Stimulated activated CD4-positive, alpha-beta T cell treated with anti-CD3 and anti-CD28 coated beads, TNF-alpha, amount 100 ng/mL, for 24 hours (primary cell): ENCODE results near the gene CDKN1A.

Experiments
- DNase-seq, 3 experiments: peaks; one replicate each; pipeline ENCODE4 v3.0.0-alpha.2; 2020; ENCODE audit warnings: low read depth in 3 of 3

CDKN1A gene

GRCh38 chr6:36655085-36655724, 23.3 kb upstream of the CDKN1A start:
- DNase-seq: no peak

DNA sequence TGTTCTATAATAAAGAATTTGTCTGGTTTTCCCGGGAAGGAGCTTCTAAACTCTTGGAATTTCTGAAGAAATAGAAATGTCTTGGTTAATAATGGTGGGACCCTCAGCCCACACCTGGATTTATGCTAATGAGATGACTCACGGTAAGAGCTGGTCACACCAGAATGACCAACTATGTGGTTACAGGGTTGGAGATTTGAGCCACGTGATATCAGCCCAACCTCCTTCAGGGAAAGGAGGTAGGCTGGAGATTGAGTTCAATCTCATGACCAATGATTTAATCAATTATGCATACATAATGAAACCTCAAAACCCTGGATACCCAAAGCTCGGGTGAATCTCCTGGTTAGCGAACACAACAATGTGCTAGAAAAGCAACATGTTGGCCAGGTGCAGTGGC, 22.1 kb upstream of the CDKN1A start:
- DNase-seq: no peak

DNA sequence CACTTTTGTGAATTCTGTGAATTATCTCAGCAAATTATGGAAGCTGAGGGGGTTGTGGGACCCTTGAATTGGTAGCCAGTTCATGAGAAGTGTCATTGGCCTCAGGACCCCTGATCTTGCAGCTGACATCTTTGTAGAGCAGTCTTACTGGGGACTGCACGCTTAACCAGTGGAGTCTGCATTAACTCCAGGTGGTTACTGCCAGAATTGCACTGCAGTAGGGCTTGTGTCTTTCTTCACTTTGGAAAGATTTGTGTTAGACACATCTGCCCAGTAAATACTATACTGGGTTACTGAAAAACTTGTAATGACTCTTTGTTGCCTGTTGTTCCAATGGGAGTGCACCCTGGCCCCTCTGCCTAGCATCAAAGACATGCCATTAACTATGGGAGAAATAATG, 21.2 kb upstream of the CDKN1A start:
- no peak for DNase-seq

GRCh38 chr6:36657942-36658544, 20.5 kb upstream of the CDKN1A start:
- no peak for DNase-seq

DNA sequence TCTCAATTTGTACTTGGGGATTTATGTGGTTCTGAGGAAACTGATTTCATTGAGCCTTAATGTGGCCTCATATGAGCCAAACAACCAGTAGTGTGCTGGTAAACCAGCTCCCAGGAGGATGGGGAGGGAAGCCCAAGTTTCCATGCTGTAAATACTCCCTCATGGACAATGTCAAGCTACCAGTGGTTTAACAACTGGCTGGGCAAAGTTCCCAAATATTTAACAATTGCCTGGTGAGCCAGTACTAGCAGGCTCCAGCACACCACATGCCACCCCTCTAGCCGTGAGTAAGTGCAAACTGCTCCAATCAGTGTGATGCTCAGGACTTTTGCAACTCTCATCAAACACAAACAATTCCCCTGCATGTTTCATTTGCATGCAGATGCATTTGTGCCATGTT, 19.2 kb upstream of the CDKN1A start:
- no peak for DNase-seq

DNA sequence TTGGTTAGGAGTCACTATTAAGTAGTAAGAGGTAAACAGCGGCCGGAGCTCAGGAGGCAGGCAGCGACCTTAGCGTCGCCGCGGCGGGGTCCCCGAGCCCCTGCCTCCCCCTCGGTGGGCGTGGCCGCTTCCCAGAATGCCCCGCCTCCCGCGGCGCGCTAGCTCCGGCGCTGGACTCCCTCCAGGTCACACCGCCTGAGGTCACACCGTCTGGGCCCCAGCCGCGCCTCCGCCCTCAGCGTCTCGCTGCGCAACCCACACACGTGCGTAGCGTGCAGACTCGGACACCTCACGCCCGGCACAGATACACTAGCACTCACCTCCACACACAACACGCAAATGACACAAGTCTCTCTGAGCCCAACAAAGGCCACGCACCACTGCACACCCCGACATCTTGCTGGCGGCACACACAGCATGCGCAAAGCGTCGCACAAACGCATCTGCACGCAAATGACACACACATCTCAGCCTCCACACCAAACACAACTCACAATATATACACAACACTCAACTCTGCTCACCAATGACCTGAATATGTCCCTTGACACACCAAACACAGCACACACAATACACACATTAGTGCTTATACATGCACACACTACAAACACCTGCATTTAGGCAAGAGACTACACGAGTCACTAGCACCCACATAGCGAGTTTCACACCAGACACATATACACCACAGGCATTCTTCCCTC, 17.6 kb upstream of the CDKN1A start:
- no peak for DNase-seq

DNA sequence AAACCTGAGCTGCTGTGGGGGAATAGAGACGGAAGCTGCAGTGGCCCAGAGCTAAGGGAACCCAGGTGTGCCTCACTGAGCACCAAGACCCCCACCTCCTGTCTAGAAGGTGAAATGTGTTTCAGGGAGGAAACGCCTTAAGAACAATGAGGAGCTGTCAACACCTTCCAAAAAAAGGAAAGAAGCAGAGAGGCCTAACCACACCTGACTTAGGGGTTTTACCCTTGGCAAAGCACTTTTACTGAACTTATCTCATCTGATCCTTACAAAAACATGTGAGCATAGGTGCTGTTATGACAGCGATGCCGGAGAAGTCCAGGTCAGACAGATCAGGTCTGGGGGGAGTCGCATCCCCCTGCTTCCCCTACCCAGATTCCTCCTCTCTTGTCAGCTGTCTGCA, 16.1 kb upstream of the CDKN1A start:
- DNase-seq: no peak

DNA sequence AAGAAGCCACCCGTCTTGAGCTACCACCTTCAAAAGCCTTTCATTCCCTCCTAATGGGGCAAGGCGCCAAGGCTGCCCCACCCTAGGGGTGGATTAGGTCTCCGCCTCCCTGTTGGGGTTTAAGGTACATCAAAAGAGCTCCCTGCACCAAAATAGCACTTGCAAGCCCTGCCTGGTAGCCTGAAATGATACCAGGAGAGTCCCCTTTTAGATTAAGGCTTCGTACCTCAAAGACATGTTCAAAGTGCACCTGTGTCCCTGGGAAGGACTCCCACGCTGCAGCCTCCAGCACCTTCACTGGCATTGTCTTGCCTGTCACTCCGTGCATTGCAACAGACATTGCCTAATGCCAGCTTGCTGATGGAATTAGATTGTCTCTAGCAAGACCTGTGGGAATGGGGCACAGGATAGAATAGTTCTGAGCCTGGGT, 15.7 kb upstream of the CDKN1A start:
- DNase-seq: no peak

DNA sequence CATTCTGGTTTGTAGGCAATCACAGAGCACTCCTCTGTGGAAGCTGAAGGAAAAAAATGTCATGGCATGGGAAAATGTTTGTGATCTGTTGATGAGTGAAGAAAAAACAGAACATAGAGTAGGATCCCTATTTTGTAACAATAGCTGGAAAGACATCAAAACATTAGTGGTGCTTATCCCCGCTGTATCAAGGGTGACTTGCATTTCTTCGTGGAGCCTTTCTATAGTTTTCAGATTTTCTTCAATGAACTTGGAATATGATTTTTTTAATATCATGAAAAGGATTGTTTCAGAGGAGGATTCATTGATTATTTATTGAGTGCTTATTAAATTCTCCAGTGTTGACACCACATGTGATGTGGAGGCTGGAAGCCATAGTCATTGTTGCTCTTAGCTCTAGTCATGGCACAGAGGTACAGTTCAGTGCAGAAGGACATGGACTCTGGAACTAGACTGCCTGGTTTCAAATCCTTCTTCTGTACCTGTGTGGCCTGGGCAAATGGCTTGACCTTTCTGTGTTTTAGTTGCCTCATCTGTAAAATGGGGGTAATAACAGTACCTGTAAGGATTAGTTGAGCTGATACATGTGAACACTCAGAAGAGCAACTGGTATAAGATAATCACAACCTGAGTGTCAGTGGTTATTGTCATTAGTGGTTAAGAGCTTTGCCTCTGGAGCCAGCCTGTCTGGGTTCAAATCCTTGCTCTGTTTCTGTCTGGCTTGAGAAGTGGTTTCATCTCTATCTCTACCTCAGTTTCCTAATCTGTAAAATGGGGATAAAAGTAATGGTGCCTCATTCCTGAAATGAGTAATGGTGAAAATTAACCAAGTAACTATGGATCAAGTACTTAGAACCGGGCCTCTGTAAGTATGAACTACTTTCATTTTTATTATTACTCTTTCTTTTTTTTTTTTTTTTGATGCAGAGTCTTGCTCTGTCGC, 14.7 kb upstream of the CDKN1A start:
- no peak for DNase-seq

GRCh38 chr6:36665180-36665579, 13.3 kb upstream of the CDKN1A start:
- no peak for DNase-seq

DNA sequence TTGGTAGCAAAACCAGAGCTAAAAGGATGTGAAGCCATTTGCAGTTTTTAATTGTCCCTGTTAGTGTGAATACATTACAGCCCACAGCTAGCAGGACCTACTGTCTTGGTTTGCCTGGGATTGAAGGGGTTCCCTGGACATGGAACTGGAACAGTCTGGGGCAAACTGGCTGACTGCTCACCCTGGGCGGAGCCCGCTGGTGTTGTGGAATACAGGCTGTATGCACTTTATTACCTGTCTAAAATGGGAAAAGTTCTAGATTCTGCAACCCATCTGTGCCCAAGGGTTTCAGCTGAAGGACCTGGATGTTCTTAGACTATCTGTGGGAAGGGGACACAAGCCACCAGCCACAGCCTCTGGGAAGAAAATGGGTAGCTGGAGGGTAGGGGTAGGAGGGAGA, 12.2 kb upstream of the CDKN1A start:
- DNase-seq: no peak

DNA sequence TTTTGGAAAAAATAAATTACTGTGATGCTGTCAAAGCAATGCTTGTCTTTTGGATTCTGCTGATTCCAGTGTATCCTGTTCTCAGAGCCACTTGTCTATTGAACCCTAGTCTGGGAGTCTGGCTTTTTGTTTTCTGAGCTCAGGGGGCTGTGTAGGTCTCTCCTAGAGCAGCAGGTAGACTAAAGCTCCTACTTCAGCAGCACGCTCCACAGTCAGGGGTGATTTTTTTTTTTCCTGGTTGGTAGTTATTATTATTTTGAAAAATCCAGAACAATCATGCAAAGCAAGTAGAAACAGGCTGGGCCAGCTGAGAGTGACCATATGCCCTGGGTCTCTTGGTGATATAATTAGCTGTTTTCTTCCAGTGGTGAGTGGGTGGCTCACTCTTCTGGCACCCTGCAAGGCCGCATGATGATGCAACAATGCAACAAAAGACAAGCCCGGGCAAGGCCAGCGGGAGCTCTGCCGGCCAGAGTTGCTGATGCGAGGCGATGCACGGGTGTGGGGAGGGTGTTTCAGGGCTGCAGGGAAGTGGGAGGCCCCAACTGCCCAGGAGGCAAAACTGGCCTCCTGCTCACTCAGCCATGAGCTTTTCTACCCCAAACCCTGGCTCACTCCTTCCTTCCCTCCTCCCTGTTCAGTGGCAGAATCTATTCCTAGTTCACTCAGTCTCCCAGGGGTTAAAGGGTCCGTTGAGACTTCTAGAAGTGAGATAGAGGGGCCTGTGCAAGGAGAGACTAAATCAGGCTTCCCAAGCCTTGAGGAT, 11.5 kb upstream of the CDKN1A start:
- DNase-seq: no peak

DNA sequence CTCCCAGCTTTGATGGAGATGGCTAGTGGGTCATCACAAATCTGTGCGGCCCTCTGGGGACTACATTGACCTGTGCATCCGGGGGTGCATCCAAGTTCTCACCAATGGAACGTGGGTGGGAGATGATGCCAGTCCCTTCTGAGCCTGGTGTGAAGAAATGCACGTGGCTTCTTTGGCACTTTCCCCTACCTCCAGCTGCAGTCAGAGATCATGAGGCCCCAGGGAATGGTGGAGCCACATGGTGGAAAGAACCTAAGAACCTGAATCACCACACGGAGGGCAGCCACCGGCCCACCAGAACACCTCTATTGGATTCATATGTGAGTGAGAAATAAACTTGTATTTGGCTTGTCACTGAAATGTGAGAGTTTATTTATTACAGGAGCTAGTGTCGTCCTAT, 9.9 kb upstream of the CDKN1A start:
- no peak for DNase-seq

DNA sequence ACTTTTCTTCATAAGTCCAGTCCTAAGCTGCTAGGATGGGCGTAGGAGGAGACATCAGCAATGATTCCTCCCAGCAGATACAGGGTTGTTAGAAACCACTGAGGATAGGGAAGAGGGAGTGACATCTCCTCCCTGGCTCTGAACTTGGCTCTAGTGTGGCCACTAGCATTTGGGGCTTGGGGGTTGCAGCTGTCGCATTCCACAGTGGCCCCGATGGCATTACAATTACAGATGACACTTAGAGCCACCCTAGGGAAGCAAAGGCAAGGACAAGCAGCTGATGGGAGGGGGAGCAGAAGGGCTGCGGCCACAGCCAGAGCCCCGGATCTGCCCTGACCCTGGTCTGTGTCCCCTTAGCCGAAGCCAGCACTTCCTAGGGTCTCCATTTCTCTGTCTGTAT, 9.5 kb upstream of the CDKN1A start:
- DNase-seq: no peak

DNA sequence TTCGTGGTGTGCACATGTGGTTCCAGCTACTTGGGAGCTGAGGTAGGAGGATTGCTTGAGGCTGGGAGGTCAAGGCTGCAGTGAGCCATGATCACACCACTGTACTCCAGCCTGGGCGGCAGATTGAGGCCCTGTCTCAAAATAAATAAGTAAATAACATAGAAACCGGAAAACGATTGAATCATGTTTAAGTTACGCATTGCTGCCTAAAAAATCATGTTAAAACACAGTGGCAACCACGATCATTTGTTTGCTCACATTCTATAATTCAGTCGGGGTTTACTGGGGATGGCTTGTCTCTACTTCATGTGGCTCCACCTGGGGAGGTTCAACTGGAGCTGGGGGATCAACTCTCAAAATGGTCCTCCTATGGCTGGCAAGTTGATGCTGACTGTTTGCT, 8.2 kb upstream of the CDKN1A start:
- no peak for DNase-seq

DNA sequence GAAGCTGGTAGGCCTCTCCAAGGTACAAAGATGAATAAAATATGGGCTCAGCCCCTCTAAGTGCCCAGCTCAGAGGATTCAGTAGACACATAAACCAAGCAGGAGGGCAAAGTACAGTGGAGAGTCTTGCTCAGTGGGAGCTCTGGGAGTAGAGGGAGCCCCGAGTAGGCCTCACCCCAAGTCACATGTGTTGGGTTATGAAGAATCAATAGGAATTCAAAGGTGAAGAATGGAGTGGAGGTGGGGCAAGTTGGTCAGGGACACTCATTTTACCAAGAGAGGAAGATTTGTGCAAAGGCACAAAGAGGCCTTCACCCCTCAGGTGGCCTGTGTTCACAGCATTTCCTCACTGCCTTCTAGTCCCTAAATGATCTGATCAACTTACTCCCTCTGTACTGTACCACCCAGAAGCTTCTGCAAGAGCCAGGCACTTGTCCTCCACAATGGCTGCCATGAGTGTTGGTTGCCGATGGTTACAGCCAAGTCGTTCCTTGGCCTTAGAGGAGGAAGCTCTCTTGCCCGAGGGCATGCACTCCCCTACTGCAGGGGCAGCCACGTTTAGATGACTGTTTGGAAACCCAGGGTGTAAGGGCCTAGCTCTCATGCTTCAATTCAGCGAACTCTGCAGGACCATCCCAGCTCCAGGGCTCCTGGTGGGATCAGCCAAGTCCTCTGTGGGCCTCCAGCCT, 6.7 kb upstream of the CDKN1A start:
- DNase-seq: no peak

DNA sequence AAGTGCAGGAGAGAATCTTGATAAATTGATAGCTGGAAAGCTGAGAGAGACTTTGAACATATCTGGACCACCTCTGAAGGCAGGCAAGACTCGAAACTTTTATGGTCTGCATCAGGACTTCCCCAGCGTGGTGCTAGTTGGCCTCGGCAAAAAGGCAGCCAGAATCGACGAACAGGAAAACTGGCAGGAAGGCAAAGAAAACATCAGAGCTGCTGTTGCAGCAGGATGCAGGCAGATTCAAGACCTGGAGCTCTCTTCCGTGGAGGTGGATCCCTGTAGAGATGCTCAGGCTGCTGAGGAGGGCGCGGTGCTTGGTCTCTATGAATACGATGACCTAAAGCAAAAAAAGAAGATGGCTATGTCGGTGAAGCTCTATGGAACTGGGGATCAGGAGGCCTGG, 4.6 kb upstream of the CDKN1A start:
- no peak for DNase-seq

GRCh38 chr6:36674942-36675341, 3.6 kb upstream of the CDKN1A start:
- no peak for DNase-seq

DNA sequence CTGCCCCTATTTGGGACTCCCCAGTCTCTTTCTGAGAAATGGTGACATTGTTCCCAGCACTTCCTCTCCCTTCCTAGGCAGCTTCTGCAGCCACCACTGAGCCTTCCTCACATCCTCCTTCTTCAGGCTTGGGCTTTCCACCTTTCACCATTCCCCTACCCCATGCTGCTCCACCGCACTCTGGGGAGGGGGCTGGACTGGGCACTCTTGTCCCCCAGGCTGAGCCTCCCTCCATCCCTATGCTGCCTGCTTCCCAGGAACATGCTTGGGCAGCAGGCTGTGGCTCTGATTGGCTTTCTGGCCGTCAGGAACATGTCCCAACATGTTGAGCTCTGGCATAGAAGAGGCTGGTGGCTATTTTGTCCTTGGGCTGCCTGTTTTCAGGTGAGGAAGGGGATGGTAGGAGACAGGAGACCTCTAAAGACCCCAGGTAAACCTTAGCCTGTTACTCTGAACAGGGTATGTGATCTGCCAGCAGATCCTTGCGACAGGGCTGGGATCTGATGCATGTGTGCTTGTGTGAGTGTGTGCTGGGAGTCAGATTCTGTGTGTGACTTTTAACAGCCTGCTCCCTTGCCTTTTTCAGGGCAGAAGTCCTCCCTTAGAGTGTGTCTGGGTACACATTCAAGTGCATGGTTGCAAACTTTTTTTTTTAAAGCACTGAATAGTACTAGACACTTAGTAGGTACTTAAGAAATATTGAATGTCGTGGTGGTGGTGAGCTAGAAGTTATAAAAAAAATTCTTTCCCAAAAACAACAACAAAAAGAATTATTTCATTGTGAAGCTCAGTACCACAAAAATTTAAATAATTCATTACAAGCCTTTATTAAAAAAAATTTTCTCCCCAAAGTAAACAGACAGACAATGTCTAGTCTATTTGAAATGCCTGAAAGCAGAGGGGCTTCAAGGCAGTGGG, 2.1 kb upstream of the CDKN1A start:
- DNase-seq: no peak
